A673 (cell line): ENCODE data around the gene GPR15LG.

ENCODE experiments used
- CTCF ChIP-seq: fragments of 300-800, 200-600 bp; sonication (generic); conservative IDR thresholded peaks from 2 replicates; pipeline ENCODE4 v1.5.1; 2017; ENCODE audit warnings: low read depth, mild to moderate bottlenecking, antibody characterized with exemption, low read length, moderate library complexity, mixed read lengths
- EZH2 ChIP-seq: fragments of 200-600 bp; sonication (generic); IDR thresholded peaks from 2 replicates; pipeline ENCODE4 v1.6.1; 2017; ENCODE audit warnings: borderline replicate concordance, low read depth, mild to moderate bottlenecking, mixed read lengths, antibody characterized with exemption, low read length; ENCODE audit not compliant: poor library complexity, severe bottlenecking

- TF ChIP-seq CTCF (no peak), EZH2 (no peak)
Measured at GRCh38 chr10:84200537-84201243, 27.1 kb downstream of the GPR15LG start.
